WERI-Rb-1 (cell line): ENCODE data around the gene GNG11.

ENCODE experiments used
- DNase-seq: peaks from one replicate; pipeline ENCODE4 v3.0.0-alpha.2; 2020
- H3K27ac ChIP-seq: fragments of 250-450 bp; sonication (Bioruptor Pico); 2 replicates; pipeline ENCODE4 v1.5.1; 2020; ENCODE audit warnings: mild to moderate bottlenecking, moderate library complexity
- H3K27me3 ChIP-seq: fragments of 250-450 bp; sonication (Bioruptor Pico); 2 replicates; pipeline ENCODE4 v1.5.1; 2021; ENCODE audit warnings: mild to moderate bottlenecking, low read depth, moderate library complexity; ENCODE audit not compliant: insufficient read depth, severe bottlenecking
- H3K36me3 ChIP-seq: fragments of 250-450 bp; sonication (Bioruptor Pico); 2 replicates; pipeline ENCODE4 v1.5.1; 2020; ENCODE audit warnings: mild to moderate bottlenecking, moderate library complexity
- H3K4me3 ChIP-seq: 2 replicates; pipeline ENCODE4 v1.5.1; 2011; ENCODE audit warnings: low read depth, mild to moderate bottlenecking, control low read depth, low read length
- H3K9me3 ChIP-seq: fragments of 250-450 bp; sonication (Bioruptor Pico); 2 replicates; pipeline ENCODE4 v1.5.1; 2021; ENCODE audit warnings: mild to moderate bottlenecking, moderate library complexity; ENCODE audit not compliant: severe bottlenecking
- TF ChIP-seq, protein P1 (sequence below): IDR thresholded peaks from 2 replicates; pipeline ENCODE4 v1.5.1; 2011; ENCODE audit warnings: low read depth, mild to moderate bottlenecking, control low read depth, inconsistent platforms, low read length

GNG11 gene

DNA sequence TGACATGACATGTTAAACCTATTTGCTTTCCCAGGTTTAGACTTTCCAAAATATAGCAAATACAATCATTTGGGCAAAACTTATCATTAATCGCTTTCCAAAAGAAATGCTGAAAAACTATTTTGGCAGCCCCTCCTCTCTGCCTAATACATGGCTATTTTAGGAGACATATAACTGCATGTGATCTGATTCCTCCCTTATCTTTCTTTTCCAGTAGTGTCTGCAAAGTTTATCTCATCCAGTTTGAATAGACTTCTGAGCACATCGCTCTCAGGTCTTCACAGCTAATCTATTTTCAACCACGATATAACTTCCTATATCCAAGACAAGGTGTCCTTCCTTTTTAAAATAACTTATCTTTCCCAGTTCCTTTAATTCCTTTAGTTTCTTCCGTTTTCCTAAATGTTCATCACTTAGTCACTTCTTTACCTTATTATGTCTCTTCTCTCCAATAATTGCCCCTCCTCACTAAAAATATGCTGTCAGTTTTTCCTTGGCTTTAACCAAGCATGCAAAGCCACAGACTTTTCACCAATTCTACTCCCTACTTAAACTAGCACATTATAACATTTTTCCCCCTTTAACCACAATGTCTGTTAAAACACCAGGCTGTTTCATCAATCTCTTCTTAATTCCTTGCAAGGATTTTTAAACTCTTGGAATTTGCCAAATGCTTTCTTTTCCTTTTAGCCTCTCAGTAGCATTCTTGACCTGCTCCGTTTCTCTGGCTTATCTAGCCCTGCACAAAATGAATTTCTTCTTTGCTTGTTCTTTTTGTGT, 24.4 kb downstream of the GNG11 start:
- TF ChIP-seq, protein P1, sequence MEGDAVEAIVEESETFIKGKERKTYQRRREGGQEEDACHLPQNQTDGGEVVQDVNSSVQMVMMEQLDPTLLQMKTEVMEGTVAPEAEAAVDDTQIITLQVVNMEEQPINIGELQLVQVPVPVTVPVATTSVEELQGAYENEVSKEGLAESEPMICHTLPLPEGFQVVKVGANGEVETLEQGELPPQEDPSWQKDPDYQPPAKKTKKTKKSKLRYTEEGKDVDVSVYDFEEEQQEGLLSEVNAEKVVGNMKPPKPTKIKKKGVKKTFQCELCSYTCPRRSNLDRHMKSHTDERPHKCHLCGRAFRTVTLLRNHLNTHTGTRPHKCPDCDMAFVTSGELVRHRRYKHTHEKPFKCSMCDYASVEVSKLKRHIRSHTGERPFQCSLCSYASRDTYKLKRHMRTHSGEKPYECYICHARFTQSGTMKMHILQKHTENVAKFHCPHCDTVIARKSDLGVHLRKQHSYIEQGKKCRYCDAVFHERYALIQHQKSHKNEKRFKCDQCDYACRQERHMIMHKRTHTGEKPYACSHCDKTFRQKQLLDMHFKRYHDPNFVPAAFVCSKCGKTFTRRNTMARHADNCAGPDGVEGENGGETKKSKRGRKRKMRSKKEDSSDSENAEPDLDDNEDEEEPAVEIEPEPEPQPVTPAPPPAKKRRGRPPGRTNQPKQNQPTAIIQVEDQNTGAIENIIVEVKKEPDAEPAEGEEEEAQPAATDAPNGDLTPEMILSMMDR = no peak
- Histone ChIP-seq H3K4me3 (no peak overlapping the region), H3K27ac (no peak overlapping the region), H3K36me3 (no peaks in the 10 kb centered on the region), H3K9me3 (no peaks in the 10 kb centered on the region), H3K27me3 (no peaks in the 10 kb centered on the region)
- no peak for DNase-seq

DNA sequence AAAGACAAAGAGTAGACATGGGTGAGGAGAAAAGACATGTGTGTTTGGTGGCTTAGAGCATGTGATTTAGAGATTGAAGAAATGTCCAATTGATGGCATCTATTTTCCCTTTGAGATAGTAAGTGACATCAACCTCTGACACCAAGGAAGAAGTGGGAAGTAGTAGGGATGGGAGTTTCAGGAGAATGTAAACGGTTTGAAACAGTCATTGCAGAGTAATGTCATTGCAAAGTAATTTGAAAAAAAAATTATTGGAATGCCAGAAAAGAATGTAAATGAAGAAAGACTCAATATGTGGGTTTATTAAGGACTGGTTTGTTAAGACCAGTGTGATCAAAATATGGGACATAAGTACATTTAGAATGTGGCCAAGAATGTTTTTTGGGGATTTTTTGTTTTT, 26.6 kb downstream of the GNG11 start:
- TF ChIP-seq, protein P1 = no peak
- Histone ChIP-seq H3K27me3 (no peaks in the 10 kb centered on the region), H3K27ac (no peak overlapping the region), H3K4me3 (no peak overlapping the region), H3K9me3 (no peaks in the 10 kb centered on the region), H3K36me3 (no peaks in the 10 kb centered on the region)
- DNase-seq = no peak

DNA sequence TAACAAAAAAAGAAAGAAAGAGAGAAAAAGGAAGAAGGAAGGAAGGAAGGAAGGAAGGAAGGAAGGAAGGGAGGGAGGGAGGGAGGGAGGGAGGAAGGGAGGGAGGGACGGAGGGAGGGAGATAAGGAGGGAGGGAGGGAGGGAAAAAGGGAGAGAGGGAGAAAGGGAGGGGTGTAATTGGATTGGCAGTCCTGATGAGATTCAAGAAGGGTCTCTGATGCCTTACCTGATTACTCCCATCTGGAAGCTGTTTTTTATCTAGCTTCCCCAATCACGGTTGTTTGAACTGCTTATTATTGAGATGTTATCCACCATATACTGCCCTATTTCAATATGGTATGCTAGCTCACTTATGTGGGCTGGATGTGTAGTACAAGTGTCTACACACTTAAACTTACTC, 27.3 kb downstream of the GNG11 start:
- Histone ChIP-seq H3K36me3 (no peaks in the 10 kb centered on the region), H3K9me3 (no peaks in the 10 kb centered on the region), H3K27ac (no peak overlapping the region), H3K4me3 (no peak overlapping the region), H3K27me3 (no peaks in the 10 kb centered on the region)
- DNase-seq = no peak
- TF ChIP-seq, protein P1 = no peak

DNA sequence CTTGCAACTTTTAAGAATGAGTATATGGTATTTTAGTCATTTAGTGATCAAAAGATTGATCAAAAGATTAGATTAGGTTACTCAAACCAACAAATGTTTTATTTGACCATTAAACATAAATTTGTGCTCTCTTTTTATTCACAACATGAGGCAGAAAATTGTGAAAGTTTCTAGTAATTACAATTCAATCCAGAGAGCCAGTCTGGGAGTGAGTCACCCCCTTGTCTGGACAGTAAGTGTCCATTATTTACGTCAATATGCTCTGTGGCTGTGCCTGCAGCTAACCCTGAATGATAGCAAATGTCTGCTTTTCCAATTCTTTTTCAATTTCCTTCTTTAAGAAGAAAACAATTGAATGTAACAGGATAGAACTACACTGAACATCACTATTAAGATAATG, 27.9 kb downstream of the GNG11 start:
- Histone ChIP-seq H3K4me3 (no peak overlapping the region), H3K9me3 (no peaks in the 10 kb centered on the region), H3K27ac (no peak overlapping the region), H3K36me3 (no peaks in the 10 kb centered on the region), H3K27me3 (no peaks in the 10 kb centered on the region)
- DNase-seq = no peak
- TF ChIP-seq, protein P1 = no peak

DNA sequence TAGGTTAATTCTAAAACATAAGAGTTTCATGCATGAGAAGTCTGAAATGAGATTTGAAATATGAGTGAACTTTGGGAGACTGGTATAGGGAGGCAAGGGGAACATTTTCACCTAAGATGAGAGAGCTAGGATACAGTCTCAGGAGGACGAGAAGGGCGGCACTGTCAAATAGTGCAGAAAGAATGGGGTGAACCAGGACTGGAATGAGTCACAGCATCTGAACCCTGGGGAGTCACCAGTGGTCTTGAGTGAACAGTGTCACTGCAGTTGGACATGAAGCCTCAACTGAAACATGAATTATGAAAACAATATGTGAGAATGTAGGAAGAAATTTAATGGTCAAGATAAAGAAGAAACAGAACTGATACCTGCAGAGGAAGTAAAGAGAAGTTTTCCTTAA, 33.8 kb downstream of the GNG11 start:
- Histone ChIP-seq H3K9me3 (no peaks in the 10 kb centered on the region), H3K27ac (no peak overlapping the region), H3K27me3 (no peaks in the 10 kb centered on the region), H3K36me3 (no peaks in the 10 kb centered on the region), H3K4me3 (no peak overlapping the region)
- no peak for DNase-seq
- TF ChIP-seq, protein P1 = no peak

DNA sequence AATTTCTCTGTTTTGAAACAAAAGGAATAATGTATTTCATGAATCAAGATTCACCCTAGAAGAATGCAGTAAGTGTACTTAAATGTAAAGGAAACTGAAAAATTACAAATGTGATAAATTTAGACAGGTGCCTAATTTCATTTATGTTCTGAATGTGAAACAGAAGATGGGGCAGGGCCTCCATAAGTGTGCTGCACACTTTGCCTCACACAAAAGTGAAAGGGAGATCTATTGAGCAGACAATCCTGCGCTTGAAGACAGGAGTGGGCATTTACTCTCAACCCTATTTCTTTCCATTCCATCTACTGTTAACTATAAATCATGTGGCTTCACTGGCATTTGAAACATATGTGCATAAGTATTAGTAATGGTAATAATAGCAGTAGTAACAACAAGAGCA, 36.2 kb downstream of the GNG11 start:
- TF ChIP-seq, protein P1 = no peak
- H3K27ac ChIP-seq = no peak overlapping the region

More for the DNA sequence above, 36.2 kb downstream of the GNG11 start:
- no peaks in the 10 kb centered on the region for H3K27me3 ChIP-seq
- no peaks in the 10 kb centered on the region for H3K9me3 ChIP-seq
- no peaks in the 10 kb centered on the region for H3K36me3 ChIP-seq
- H3K4me3 ChIP-seq = no peak overlapping the region
- no peak for DNase-seq
